ENCODE data around the gene RNU6-8. TPM values are rescaled to one million over a fixed set of nuclear protein-coding genes. Genes with fewer than 3 reads are reported as not detected.

Gene RNU6-8
- total RNA-seq, 2 donors from 2014 or later = not detected

DNA sequence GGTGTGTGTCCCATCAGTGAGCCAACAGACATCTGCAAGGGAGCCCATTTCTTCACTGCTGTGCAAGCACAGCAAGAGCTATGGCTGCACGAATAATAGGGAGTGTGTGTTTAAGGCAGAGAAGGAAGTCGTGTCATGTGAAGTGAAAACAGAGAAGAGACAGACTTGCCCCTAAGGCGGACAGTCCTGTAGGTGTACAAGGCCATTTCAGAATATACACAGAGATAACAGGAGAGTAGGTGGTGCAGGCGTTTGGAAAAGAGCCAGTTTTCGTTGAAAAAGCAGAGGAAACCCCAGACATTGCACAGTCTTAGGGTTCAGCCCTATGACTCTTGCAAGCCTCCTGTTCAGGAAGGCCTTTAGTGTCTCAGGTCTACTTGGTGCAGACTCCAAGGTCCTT is 46.3 kb upstream of the RNU6-8 start:
- DNase-seq = no peak
- no peaks in the 10 kb centered on the region for H3K27me3 ChIP-seq
- no peak overlapping the region for H3K27ac ChIP-seq
- H3K9ac ChIP-seq (ENCODE audit: low read depth in 2 of 2, low read length in 2 of 2) = no peak overlapping the region
- no peak overlapping the region for H3K4me3 ChIP-seq
- no peaks in the 10 kb centered on the region for H3K4me1 ChIP-seq
- no peaks in the 10 kb centered on the region for H3K36me3 ChIP-seq
- intact Hi-C loops (cut with DNase I) = no loop called here
- no peaks in the 10 kb centered on the region for H3K9me3 ChIP-seq
- TF ChIP-seq, protein P1, sequence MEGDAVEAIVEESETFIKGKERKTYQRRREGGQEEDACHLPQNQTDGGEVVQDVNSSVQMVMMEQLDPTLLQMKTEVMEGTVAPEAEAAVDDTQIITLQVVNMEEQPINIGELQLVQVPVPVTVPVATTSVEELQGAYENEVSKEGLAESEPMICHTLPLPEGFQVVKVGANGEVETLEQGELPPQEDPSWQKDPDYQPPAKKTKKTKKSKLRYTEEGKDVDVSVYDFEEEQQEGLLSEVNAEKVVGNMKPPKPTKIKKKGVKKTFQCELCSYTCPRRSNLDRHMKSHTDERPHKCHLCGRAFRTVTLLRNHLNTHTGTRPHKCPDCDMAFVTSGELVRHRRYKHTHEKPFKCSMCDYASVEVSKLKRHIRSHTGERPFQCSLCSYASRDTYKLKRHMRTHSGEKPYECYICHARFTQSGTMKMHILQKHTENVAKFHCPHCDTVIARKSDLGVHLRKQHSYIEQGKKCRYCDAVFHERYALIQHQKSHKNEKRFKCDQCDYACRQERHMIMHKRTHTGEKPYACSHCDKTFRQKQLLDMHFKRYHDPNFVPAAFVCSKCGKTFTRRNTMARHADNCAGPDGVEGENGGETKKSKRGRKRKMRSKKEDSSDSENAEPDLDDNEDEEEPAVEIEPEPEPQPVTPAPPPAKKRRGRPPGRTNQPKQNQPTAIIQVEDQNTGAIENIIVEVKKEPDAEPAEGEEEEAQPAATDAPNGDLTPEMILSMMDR (IDR thresholded peaks at IDR 0.05) = no peak

DNA sequence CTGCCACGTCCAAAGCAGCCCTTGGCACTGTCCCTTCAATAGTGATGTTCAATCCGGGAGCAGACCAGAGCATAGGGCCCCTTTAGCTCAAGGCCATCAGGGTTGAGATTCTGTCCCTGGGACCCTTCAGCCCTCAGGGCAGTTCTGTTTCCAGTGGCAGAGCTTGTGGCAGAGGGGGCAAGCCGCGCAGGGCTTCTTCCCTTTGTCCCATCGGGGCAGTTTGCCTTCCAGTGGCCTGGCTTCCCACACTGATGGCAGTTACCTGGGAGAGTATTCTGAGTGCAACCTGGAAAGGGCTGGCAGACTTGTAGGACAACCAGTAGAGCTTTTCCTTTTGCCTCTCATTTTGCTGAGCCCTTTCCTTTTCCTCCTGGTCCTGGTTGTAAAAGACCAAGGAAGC is 43.7 kb upstream of the RNU6-8 start:
- no peak overlapping the region for H3K27ac ChIP-seq
- H3K36me3 ChIP-seq = no peaks in the 10 kb centered on the region
- TF ChIP-seq, protein P1 (IDR thresholded peaks at IDR 0.05) = no peak
- H3K4me1 ChIP-seq = no peaks in the 10 kb centered on the region
- no peak overlapping the region for H3K4me3 ChIP-seq
- H3K27me3 ChIP-seq = no peaks in the 10 kb centered on the region
- no peak overlapping the region for H3K9ac ChIP-seq (ENCODE audit: low read depth in 2 of 2, low read length in 2 of 2)
- DNase-seq = no peak
- intact Hi-C loops (cut with DNase I) = no loop called here
- no peaks in the 10 kb centered on the region for H3K9me3 ChIP-seq

DNA sequence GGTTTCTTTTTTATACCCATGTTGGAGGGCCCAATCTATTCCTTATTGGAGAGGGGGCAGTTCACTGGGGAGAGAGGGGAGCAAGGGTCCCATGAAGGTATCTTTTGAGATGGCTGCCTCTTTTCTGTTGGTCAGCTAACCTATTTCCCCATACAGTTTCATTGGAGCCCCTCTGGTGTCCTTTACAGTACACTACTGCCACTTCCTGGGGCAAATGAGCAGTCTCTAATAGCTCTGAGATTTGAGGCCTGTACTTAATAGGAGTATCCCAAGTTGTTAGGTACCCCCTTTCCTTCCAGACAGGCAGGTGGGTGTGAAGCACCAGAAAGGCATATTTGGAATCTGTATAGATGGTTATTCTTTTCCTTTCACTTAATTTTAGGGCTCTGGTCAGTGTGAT is 41.3 kb upstream of the RNU6-8 start:
- Histone ChIP-seq H3K27me3 (no peaks in the 10 kb centered on the region), H3K9ac (ENCODE audit: low read depth in 2 of 2, low read length in 2 of 2) (no peak overlapping the region), H3K4me3 (no peak overlapping the region), H3K27ac (no peak overlapping the region), H3K4me1 (no peaks in the 10 kb centered on the region), H3K36me3 (no peaks in the 10 kb centered on the region), H3K9me3 (no peaks in the 10 kb centered on the region)
- TF ChIP-seq, protein P1 (IDR thresholded peaks at IDR 0.05) = no peak
- DNase-seq = no peak
- intact Hi-C loops (cut with DNase I) = no loop called here

GRCh38 chr14:32233260-32233659 is 30.2 kb upstream of the RNU6-8 start:
- no peak overlapping the region for H3K4me3 ChIP-seq
- H3K27me3 ChIP-seq = no peaks in the 10 kb centered on the region
- no peaks in the 10 kb centered on the region for H3K4me1 ChIP-seq
- intact Hi-C loops (cut with DNase I) = no loop called here
- no peaks in the 10 kb centered on the region for H3K9me3 ChIP-seq
- TF ChIP-seq, protein P1 (IDR thresholded peaks at IDR 0.05) = no peak
- DNase-seq = no peak
- no peaks in the 10 kb centered on the region for H3K36me3 ChIP-seq
- H3K9ac ChIP-seq (ENCODE audit: low read depth in 2 of 2, low read length in 2 of 2) = no peak overlapping the region
- no peak overlapping the region for H3K27ac ChIP-seq

- Histone ChIP-seq H3K9me3 (no peaks in the 10 kb centered on the region), H3K9ac (ENCODE audit: low read depth in 2 of 2, low read length in 2 of 2) (no peak overlapping the region), H3K27ac (no peak overlapping the region), H3K4me1 (no peaks in the 10 kb centered on the region), H3K36me3 (no peaks in the 10 kb centered on the region), H3K27me3 (no peaks in the 10 kb centered on the region), H3K4me3 (no peak overlapping the region)
- TF ChIP-seq, protein P1 (IDR thresholded peaks at IDR 0.05) = no peak
- intact Hi-C loops (cut with DNase I) = no loop called here
- DNase-seq = no peak
These were observed 29.4 kb upstream of the RNU6-8 start for GRCh38 chr14:32232481-32232880.
